ENCODE data around the gene TUBG2. TPM values are rescaled to one million over a fixed set of nuclear protein-coding genes. Genes with fewer than 3 reads are reported as not detected.
"Not testable (repeated sequence)": the region's sequence is repeated elsewhere in the genome, so short reads cannot be mapped to it uniquely, and the experiment has no call there.

Gene TUBG2
- total RNA-seq, 1 experiment from 2014 or later, result 23.8 TPM

DNA sequence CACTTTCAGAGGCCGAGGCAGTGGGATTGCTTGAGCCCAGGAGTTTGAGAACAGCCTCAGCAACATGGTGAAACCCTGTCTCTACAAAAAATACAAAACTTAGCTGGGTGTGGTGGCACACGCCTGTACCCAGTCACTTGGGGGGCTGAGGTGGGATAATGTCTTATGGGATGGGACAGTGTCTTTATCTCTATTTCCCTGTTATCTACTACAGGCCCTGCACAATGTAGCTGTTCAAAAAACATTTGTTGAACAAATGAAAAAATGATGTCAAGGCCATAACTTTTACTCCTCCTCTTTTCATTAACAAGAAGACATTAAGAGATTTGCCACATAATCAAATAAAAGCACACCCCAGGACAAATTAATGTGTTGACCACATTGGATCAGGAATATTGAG lies 35.8 kb upstream of the TUBG2 start:
- Mint-ChIP-seq H3K27me3 (ENCODE audit: insufficient read depth, unreplicated experiment) (no peaks in the 10 kb centered on the region), H3K27ac (ENCODE audit: unreplicated experiment) (no peak overlapping the region), H3K4me3 (ENCODE audit: unreplicated experiment) (no peak overlapping the region), H3K4me1 (ENCODE audit: low read depth, unreplicated experiment) (peaks cover 9% of the 10 kb centered on the region), H3K9me3 (ENCODE audit: unreplicated experiment) (no peaks in the 10 kb centered on the region), H3K36me3 (ENCODE audit: insufficient read depth, unreplicated experiment) (no peaks in the 10 kb centered on the region)
- Histone ChIP-seq H3K4me3 (ENCODE audit: low read depth, low read length) (no peak overlapping the region), H3K4me1 (peaks cover 12% of the 10 kb centered on the region; the same call in 1 of the 2 replicates), H3K27me3 (replicated peaks; ENCODE audit: control insufficient read depth, insufficient read depth, low read length) (no peaks in the 10 kb centered on the region), H3K9me3 (no peaks in the 10 kb centered on the region), H3K36me3 (ENCODE audit: control insufficient read depth, insufficient read depth, low read length) (no peaks in the 10 kb centered on the region)
- intact Hi-C loops (cut with micrococcal nuclease; ENCODE audit: unreplicated experiment), result no loop called here
- ChIA-PET CTCF (no interaction called here), POLR2A (no interaction called here)
- DNase-seq, result no peak
- no TSS peak for BruUV-seq (replicated peaks)
- no peak for TF ChIP-seq CTCF (IDR thresholded peaks at IDR 0.05; ENCODE audit: insufficient read depth in 1 of 2, low read depth in 1 of 2, low read length in 1 of 2, severe bottlenecking in 1 of 2, unreplicated experiment in 1 of 2)

GRCh38 chr17:42623732-42624596 lies 35.1 kb upstream of the TUBG2 start:
- no peak for DNase-seq
- BruUV-seq (replicated peaks), result no TSS peak
- no peak overlapping the region for H3K4me3 ChIP-seq (ENCODE audit: low read depth, low read length)
- H3K27me3 ChIP-seq (replicated peaks; ENCODE audit: control insufficient read depth, insufficient read depth, low read length), result no peaks in the 10 kb centered on the region
- Mint-ChIP-seq H3K27ac (ENCODE audit: unreplicated experiment) (no peak overlapping the region), H3K4me3 (ENCODE audit: unreplicated experiment) (no peak overlapping the region), H3K36me3 (ENCODE audit: insufficient read depth, unreplicated experiment) (no peaks in the 10 kb centered on the region), H3K4me1 (ENCODE audit: low read depth, unreplicated experiment) (peaks cover 2% of the 10 kb centered on the region), H3K9me3 (ENCODE audit: unreplicated experiment) (no peaks in the 10 kb centered on the region), H3K27me3 (ENCODE audit: insufficient read depth, unreplicated experiment) (no peaks in the 10 kb centered on the region)
- peaks cover 6% of the 10 kb centered on the region; the same call in 1 of the 2 replicates for H3K4me1 ChIP-seq
- intact Hi-C loops (cut with micrococcal nuclease; ENCODE audit: unreplicated experiment), result no loop called here
- no peaks in the 10 kb centered on the region for H3K36me3 ChIP-seq (ENCODE audit: control insufficient read depth, insufficient read depth, low read length)
- no peak for TF ChIP-seq CTCF (IDR thresholded peaks at IDR 0.05; ENCODE audit: insufficient read depth in 1 of 2, low read depth in 1 of 2, low read length in 1 of 2, severe bottlenecking in 1 of 2, unreplicated experiment in 1 of 2)
- POLR2A ChIA-PET, result interaction anchor here (0.5 kb wide), 1 partner anchor 658 kb away, joined by 3 read pairs; no protein-coding TSS in a partner anchor
- CTCF ChIA-PET, result no interaction called here
- no peaks in the 10 kb centered on the region for H3K9me3 ChIP-seq

GRCh38 chr17:42627032-42627764 lies 31.9 kb upstream of the TUBG2 start:
- H3K4me1 Mint-ChIP-seq (ENCODE audit: low read depth, unreplicated experiment); POLR2A ChIA-PET; CTCF ChIA-PET; H3K27ac Mint-ChIP-seq (ENCODE audit: unreplicated experiment); H3K36me3 Mint-ChIP-seq (ENCODE audit: insufficient read depth, unreplicated experiment); H3K4me3 Mint-ChIP-seq (ENCODE audit: unreplicated experiment); intact Hi-C loops (cut with micrococcal nuclease; ENCODE audit: unreplicated experiment); H3K36me3 ChIP-seq (ENCODE audit: control insufficient read depth, insufficient read depth, low read length); H3K27me3 Mint-ChIP-seq (ENCODE audit: insufficient read depth, unreplicated experiment); H3K9me3 ChIP-seq; BruUV-seq (replicated peaks); H3K4me1 ChIP-seq; H3K27me3 ChIP-seq (replicated peaks; ENCODE audit: control insufficient read depth, insufficient read depth, low read length); H3K4me3 ChIP-seq (ENCODE audit: low read depth, low read length); H3K9me3 Mint-ChIP-seq (ENCODE audit: unreplicated experiment): not testable (repeated sequence)
- DNase-seq, result peak in 1 of 2 experiments; percentile 16

Measured in Caco-2 (cell line).